Endothelial cell (in vitro differentiated cells): Measurements from ENCODE around the gene ELN. TPM values are rescaled to one million over a fixed set of nuclear protein-coding genes. Genes with fewer than 3 reads are reported as not detected.

Experiments
- DNase-seq: peaks from one replicate; pipeline ENCODE4 v3.0.0; 2021; ENCODE audit warnings: low spot score
- H3K27ac Mint-ChIP-seq: one replicate; pipeline ENCODE4 v1.8.0; 2021; ENCODE audit warnings: mixed read lengths, inconsistent platforms; ENCODE audit not compliant: unreplicated experiment
- H3K27me3 Mint-ChIP-seq: one replicate; pipeline ENCODE4 v1.8.0; 2021; ENCODE audit warnings: mild to moderate bottlenecking, moderate library complexity, mixed read lengths, inconsistent platforms; ENCODE audit not compliant: unreplicated experiment
- H3K36me3 Mint-ChIP-seq: one replicate; pipeline ENCODE4 v1.8.0; 2021; ENCODE audit warnings: mild to moderate bottlenecking, low read depth, mixed read lengths, inconsistent platforms; ENCODE audit not compliant: unreplicated experiment
- H3K4me1 Mint-ChIP-seq: one replicate; pipeline ENCODE4 v1.8.0; 2021; ENCODE audit warnings: mild to moderate bottlenecking, mixed read lengths, inconsistent platforms; ENCODE audit not compliant: unreplicated experiment
- H3K4me3 Mint-ChIP-seq: one replicate; pipeline ENCODE4 v1.8.0; 2021; ENCODE audit warnings: mild to moderate bottlenecking, mixed read lengths, inconsistent platforms; ENCODE audit not compliant: unreplicated experiment
- H3K9me3 Mint-ChIP-seq: one replicate; pipeline ENCODE4 v1.8.0; 2021; ENCODE audit warnings: mixed read lengths, inconsistent platforms; ENCODE audit not compliant: unreplicated experiment
- CTCF ChIP-seq: fragments of 200-600 bp; sonication (generic); IDR thresholded peaks from one replicate; pipeline ENCODE4 v1.5.0; 2021; ENCODE audit warnings: antibody characterized with exemption; ENCODE audit not compliant: unreplicated experiment
- total RNA-seq: library from RNA; stranded (reverse); fragmentation: NEBNext Ultra II Directional; extraction: Animal tissue kit (Norgen Biotek cat#: 25700); gene quantifications from one replicate; pipeline ENCODE4 v1.2.1, GENCODE V29; 2021; ENCODE audit not compliant: unreplicated experiment

Gene ELN
- total RNA-seq, 1 donor from 2014 or later, result 44.8 TPM

- no peaks in the 10 kb centered on the region for H3K36me3 Mint-ChIP-seq
- no peak overlapping the region for H3K27ac Mint-ChIP-seq
- no peak for DNase-seq
- no peaks in the 10 kb centered on the region for H3K4me1 Mint-ChIP-seq
- H3K27me3 Mint-ChIP-seq, result peaks cover 3% of the 10 kb centered on the region
- no peak for TF ChIP-seq CTCF
- no peak overlapping the region for H3K4me3 Mint-ChIP-seq
- no peaks in the 10 kb centered on the region for H3K9me3 Mint-ChIP-seq
Measured at GRCh38 chr7:74018246-74018895, 9.6 kb upstream of the ELN start.

GRCh38 chr7:74019149-74019548 is 8.8 kb upstream of the ELN start:
- Mint-ChIP-seq H3K4me3 (no peak overlapping the region), H3K4me1 (no peaks in the 10 kb centered on the region), H3K27ac (no peak overlapping the region), H3K27me3 (peaks cover 5% of the 10 kb centered on the region), H3K36me3 (no peaks in the 10 kb centered on the region), H3K9me3 (no peaks in the 10 kb centered on the region)
- DNase-seq, result no peak
- TF ChIP-seq CTCF, result no peak

DNA sequence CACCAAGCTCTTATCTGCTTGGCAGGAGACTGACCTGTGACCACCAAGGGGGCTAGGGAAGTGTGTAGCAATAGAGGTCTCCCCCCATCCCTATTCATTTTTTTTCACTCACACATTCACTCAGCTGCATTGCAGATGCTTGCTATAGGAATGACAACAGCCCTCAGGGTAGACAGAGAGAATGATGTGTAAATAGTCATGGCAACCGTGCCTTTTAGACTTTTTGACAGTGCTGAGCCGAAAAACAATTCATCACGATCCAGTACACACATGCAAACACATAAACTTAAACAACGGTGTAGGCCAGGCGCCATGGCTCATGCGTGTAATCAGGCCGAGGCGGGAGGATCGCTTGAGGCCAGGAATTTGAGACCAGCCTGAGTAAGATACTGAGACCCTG is 7.6 kb upstream of the ELN start:
- H3K4me1 Mint-ChIP-seq, result no peaks in the 10 kb centered on the region
- H3K9me3 Mint-ChIP-seq, result no peaks in the 10 kb centered on the region
- no peak overlapping the region for H3K4me3 Mint-ChIP-seq
- H3K27ac Mint-ChIP-seq, result no peak overlapping the region
- no peak for TF ChIP-seq CTCF
- peaks cover 5% of the 10 kb centered on the region for H3K27me3 Mint-ChIP-seq
- H3K36me3 Mint-ChIP-seq, result no peaks in the 10 kb centered on the region
- DNase-seq, result no peak

GRCh38 chr7:74021546-74022320 is 6.2 kb upstream of the ELN start:
- TF ChIP-seq CTCF, result no peak
- H3K9me3 Mint-ChIP-seq, result no peaks in the 10 kb centered on the region
- H3K4me1 Mint-ChIP-seq, result no peaks in the 10 kb centered on the region
- no peaks in the 10 kb centered on the region for H3K36me3 Mint-ChIP-seq
- no peak overlapping the region for H3K27ac Mint-ChIP-seq
- peaks cover 5% of the 10 kb centered on the region for H3K27me3 Mint-ChIP-seq
- DNase-seq, result no peak
- no peak overlapping the region for H3K4me3 Mint-ChIP-seq

GRCh38 chr7:74022507-74022906 is 5.5 kb upstream of the ELN start:
- no peaks in the 10 kb centered on the region for H3K9me3 Mint-ChIP-seq
- no peak overlapping the region for H3K4me3 Mint-ChIP-seq
- DNase-seq, result no peak
- no peak for TF ChIP-seq CTCF
- no peaks in the 10 kb centered on the region for H3K36me3 Mint-ChIP-seq
- no peaks in the 10 kb centered on the region for H3K4me1 Mint-ChIP-seq
- no peak overlapping the region for H3K27ac Mint-ChIP-seq
- peaks cover 5% of the 10 kb centered on the region for H3K27me3 Mint-ChIP-seq
